GM12892 (cell line): ENCODE data around the gene MYO1D.

Experiments used
- DNase-seq: peaks from one replicate; pipeline ENCODE4 v3.0.0; 2011; ENCODE audit not compliant: insufficient read length
- FAIRE-seq: peaks from 2 replicates; lab custom pipeline; 2011; peaks lifted over from hg19 to GRCh38; lab: Jason Lieb, UNC
- POLR2A ChIP-seq: IDR thresholded peaks from 2 replicates; pipeline ENCODE4 v1.6.1; 2011; ENCODE audit warnings: low read depth, low read length, control low read depth
- POLR2AphosphoS5 ChIP-seq: IDR thresholded peaks from 2 replicates; pipeline ENCODE4 v1.6.1; 2011; ENCODE audit warnings: low read depth, low read length, control low read depth
- TAF1 ChIP-seq: IDR thresholded peaks from 2 replicates; pipeline ENCODE4 v1.6.1; 2011; ENCODE audit warnings: low read depth, mild to moderate bottlenecking, control low read depth, low read length, borderline replicate concordance

The MYO1D gene

DNA sequence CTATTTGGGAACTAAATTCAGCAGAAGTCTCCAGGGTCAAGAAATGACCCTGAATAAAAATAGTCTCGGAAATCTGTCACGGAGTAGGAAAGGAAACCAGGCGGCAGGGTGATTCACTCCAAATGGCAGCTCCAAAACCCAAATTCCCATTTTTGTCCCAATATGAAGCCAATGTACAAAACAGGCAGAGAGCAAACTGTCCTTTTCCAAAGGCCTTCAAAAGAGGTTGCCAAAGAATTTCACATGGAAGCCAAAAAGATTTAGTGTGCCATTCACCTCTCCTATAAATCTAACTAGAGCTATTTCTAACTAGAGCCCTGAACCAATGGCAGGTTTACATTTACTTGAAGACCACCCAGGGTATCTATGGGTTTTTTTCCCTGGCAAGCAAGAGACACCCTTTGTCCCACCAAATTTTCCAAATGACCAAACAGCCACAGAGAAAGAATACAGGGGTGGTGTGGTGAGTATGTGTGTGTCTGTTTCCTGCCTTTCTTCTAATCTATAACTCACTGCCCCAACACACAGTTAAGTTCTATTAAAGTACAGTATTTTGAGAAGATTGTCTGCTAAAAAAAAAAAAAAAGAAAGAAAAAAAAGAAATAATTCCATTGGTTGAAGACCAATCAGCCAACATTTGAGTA is 6.8 kb downstream of the MYO1D start:
- no peak for FAIRE-seq
- no peak for DNase-seq
- TF ChIP-seq POLR2A = no peak
- TF ChIP-seq TAF1 = no peak
- no peak for TF ChIP-seq POLR2AphosphoS5

GRCh38 chr17:32869345-32870026 is 7.4 kb downstream of the MYO1D start:
- TF ChIP-seq POLR2AphosphoS5 (no peak), TAF1 (no peak), POLR2A (no peak)
- FAIRE-seq (no peak), DNase-seq (no peak)

DNA sequence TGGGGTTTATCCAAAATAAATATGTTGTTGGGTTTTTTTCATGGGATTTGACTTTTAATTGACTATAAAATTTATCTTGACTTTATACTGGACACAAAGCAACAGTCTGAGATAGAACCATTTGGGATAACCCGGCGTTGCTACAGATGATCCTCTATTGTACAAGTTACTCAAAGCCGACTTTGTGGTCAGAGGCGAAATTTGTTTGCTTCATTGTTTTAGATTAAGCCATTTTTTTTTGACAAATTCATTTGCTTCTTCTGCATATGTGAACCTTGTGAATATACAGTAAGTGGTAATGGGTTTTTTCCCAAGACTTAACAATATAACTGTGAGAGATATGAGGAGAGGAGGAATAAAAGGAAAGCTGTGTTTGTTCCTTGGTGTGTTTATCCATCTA is 11.8 kb downstream of the MYO1D start:
- no peak for DNase-seq
- no peak for FAIRE-seq
- TF ChIP-seq POLR2A (no peak), TAF1 (no peak), POLR2AphosphoS5 (no peak)

GRCh38 chr17:32863559-32863958 is 13.4 kb downstream of the MYO1D start:
- TF ChIP-seq POLR2AphosphoS5 (no peak), TAF1 (no peak), POLR2A (no peak)
- DNase-seq = no peak
- FAIRE-seq = no peak

DNA sequence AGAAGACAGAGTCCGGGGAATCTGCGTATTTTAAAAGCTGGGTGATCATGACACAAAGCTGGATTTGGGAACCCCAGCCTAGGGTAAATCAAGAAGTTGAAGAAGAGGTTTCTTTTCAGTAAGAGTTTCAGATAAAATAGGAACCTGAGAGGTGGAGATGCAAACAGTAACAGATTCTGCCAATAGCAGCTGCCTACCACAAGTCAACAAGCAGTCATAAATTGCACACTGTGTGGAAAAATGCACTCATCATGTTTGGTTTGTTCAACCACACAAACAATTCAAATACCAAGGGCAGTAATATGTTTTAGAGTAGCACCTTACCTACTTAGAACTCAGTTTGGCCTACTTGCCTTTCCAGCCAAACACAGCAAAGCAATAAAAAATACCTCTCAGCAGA is 14.0 kb downstream of the MYO1D start:
- no peak for DNase-seq
- FAIRE-seq = peak; percentile 76
- TF ChIP-seq POLR2AphosphoS5 = no peak
- TF ChIP-seq POLR2A = no peak
- no peak for TF ChIP-seq TAF1

DNA sequence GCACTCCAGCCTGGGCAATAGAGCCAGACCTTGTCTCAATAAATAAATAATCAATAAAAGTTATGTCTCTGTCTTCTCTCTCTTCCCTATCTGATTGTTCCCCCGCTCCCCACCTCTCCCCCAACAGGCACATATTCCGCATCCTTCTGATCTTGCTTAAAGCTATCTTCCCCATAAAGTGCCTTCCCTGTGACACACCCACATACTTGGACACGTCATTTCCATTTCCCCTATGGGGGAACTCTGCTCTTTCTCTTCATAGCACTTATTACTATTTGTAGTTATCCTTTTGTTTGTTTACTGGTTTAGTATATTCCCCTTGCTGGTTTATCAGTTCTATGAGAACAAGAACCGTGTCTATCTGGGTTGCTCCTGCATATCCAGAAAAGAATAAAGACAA is 14.9 kb downstream of the MYO1D start:
- no peak for TF ChIP-seq POLR2AphosphoS5
- no peak for TF ChIP-seq TAF1
- TF ChIP-seq POLR2A = no peak
- DNase-seq (no peak), FAIRE-seq (no peak)

- TF ChIP-seq TAF1 (no peak), POLR2AphosphoS5 (no peak), POLR2A (no peak)
- no peak for DNase-seq
- FAIRE-seq = no peak
Measured at GRCh38 chr17:32859857-32860525, 16.9 kb downstream of the MYO1D start.

- FAIRE-seq (no peak), DNase-seq (no peak)
- no peak for TF ChIP-seq POLR2A
- TF ChIP-seq POLR2AphosphoS5 = no peak
- TF ChIP-seq TAF1 = no peak
Measured at GRCh38 chr17:32855620-32856019, 21.3 kb downstream of the MYO1D start.

- DNase-seq (no peak), FAIRE-seq (peak; percentile 69)
- TF ChIP-seq POLR2A = no peak
- no peak for TF ChIP-seq POLR2AphosphoS5
- no peak for TF ChIP-seq TAF1
Measured at GRCh38 chr17:32854832-32855389, 22.0 kb downstream of the MYO1D start.

DNA sequence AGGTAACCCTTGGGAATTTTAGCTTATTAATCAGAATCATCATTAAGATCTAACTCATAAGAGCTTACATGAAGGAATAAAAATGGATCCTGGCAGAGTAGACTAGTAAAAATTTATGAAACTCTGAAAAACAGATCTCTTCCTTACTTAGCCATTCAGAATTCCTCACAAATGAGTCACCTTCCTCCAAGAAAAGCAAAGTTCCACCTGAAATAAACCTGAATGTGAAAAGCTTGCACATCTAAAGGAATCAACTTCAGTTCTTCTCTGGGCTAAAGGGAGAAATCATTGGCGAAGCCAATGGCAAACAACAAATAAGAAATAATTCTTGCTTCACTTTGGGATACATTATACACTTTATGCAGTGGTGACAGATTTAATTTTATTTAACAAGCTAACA is 22.7 kb downstream of the MYO1D start:
- FAIRE-seq (no peak), DNase-seq (no peak)
- no peak for TF ChIP-seq POLR2AphosphoS5
- TF ChIP-seq POLR2A = no peak
- TF ChIP-seq TAF1 = no peak

DNA sequence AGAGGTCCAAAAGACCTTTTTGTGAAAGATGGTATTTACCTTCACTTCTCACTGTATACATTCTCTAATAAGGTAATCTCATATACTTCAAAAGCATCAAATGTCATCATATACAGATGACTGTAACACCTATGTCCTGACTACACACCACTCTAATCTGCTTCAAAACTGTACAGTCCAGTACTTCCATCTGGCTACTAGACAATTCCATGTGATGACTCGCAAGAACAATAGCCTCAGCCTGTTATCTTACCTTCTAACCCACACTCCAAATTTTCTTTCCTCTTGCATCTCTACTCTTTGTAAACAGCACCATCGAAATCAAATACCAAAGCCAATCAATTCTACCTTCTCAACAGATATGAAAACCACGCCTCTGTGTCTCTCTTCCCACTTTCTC is 24.1 kb downstream of the MYO1D start:
- TF ChIP-seq TAF1 = no peak
- no peak for TF ChIP-seq POLR2AphosphoS5
- no peak for TF ChIP-seq POLR2A
- FAIRE-seq = no peak

More for the DNA sequence above, 24.1 kb downstream of the MYO1D start:
- DNase-seq = no peak
